Measurements from ENCODE around the gene SSTR3. TPM values are rescaled to one million over a fixed set of nuclear protein-coding genes. Genes with fewer than 3 reads are reported as not detected.

Gene SSTR3
- total RNA-seq, 1 experiment from 2014 or later = 0.08 TPM

DNA sequence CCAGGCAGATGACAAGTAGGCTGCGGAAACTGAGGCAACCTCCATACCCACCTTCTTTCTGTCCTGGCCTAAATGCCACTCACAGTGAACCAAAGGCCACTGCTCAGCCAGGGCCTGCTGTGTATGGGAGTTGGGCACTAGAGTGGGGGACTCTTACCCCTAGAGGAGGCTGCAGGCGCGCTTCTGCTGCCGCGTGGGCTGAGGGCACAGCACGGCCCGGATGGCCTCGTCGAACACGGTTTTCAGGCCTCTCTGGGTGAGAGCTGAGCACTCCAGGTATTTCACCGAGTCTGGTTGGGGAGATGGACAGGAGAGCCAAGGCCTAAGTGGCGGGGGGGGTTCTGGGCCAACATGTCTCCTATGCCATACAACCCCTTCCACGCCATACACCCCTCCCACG, 14.2 kb upstream of the SSTR3 start:
- in situ Hi-C loops (cut with HindIII; ENCODE audit: low pct_unique_long_range_greater_than_20kb, low sequenced_read_pairs) = no loop called here
- intact Hi-C loops (cut with micrococcal nuclease; ENCODE audit: unreplicated experiment) = no loop called here
- Histone ChIP-seq H3K9me3 (ENCODE audit: control insufficient read depth, insufficient read depth, low read depth, low read length) (no peaks in the 10 kb centered on the region), H3K4me3 (ENCODE audit: low read depth in 2 of 2, low read length in 2 of 2) (no peak overlapping the region), H3K27ac (ENCODE audit: low read length) (no peak overlapping the region), H3K36me3 (ENCODE audit: control insufficient read depth, insufficient read depth, low read length) (no peaks in the 10 kb centered on the region), H3K27me3 (ENCODE audit: control insufficient read depth, insufficient read depth, low read length) (no peaks in the 10 kb centered on the region), H3K4me1 (ENCODE audit: control insufficient read depth, insufficient read depth, low read length) (peaks cover 21% of the 10 kb centered on the region)
- ChIA-PET POLR2A (no interaction called here), CTCF (no interaction called here)
- TF ChIP-seq POLR2AphosphoS5 (IDR thresholded peaks at IDR 0.05; ENCODE audit: low read depth, low read length) (no peak), CTCF (IDR thresholded peaks at IDR 0.05) (no peak), SIN3A (IDR thresholded peaks at IDR 0.05; ENCODE audit: borderline replicate concordance, insufficient read depth, low read depth, low read length) (no peak), TCF7L2 (IDR thresholded peaks at IDR 0.05; ENCODE audit: low read depth, low read length) (no peak)
- TF ChIP-seq, protein P1, sequence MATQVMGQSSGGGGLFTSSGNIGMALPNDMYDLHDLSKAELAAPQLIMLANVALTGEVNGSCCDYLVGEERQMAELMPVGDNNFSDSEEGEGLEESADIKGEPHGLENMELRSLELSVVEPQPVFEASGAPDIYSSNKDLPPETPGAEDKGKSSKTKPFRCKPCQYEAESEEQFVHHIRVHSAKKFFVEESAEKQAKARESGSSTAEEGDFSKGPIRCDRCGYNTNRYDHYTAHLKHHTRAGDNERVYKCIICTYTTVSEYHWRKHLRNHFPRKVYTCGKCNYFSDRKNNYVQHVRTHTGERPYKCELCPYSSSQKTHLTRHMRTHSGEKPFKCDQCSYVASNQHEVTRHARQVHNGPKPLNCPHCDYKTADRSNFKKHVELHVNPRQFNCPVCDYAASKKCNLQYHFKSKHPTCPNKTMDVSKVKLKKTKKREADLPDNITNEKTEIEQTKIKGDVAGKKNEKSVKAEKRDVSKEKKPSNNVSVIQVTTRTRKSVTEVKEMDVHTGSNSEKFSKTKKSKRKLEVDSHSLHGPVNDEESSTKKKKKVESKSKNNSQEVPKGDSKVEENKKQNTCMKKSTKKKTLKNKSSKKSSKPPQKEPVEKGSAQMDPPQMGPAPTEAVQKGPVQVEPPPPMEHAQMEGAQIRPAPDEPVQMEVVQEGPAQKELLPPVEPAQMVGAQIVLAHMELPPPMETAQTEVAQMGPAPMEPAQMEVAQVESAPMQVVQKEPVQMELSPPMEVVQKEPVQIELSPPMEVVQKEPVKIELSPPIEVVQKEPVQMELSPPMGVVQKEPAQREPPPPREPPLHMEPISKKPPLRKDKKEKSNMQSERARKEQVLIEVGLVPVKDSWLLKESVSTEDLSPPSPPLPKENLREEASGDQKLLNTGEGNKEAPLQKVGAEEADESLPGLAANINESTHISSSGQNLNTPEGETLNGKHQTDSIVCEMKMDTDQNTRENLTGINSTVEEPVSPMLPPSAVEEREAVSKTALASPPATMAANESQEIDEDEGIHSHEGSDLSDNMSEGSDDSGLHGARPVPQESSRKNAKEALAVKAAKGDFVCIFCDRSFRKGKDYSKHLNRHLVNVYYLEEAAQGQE (IDR thresholded peaks at IDR 0.05; ENCODE audit: insufficient read depth in 1 of 2, low read depth in 2 of 2, low read length in 1 of 2) = no peak
- ATAC-seq = no peak
- BruUV-seq (replicated peaks) = no TSS peak
- DNase-seq (ENCODE audit: low read depth, low spot score) = no peak

DNA sequence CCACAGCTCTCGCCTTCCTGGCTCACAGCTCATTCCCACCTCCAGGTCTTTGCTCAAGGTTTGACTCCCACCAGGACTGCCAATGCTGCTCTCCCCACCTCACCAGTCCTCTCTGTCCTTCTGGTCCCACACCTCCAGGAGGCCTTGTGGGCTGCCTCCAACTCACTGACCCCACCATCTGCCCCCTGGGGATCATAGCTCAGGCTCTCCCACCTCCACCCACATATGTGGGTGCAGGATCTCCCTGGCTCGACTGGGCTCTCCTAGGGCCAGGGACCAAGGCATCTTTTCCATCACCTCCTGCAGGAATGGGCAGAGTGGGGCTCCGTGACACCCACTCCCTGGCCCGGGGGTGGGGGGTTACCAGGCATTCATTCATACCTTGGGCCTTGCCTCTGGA, 13.8 kb upstream of the SSTR3 start:
- no peak overlapping the region for H3K27ac ChIP-seq (ENCODE audit: low read length)
- TF ChIP-seq CTCF (IDR thresholded peaks at IDR 0.05) = no peak
- TF ChIP-seq, protein P1 (IDR thresholded peaks at IDR 0.05; ENCODE audit: insufficient read depth in 1 of 2, low read depth in 2 of 2, low read length in 1 of 2) = no peak
- no peak for TF ChIP-seq SIN3A (IDR thresholded peaks at IDR 0.05; ENCODE audit: borderline replicate concordance, insufficient read depth, low read depth, low read length)
- no peak for TF ChIP-seq TCF7L2 (IDR thresholded peaks at IDR 0.05; ENCODE audit: low read depth, low read length)
- TF ChIP-seq POLR2AphosphoS5 (IDR thresholded peaks at IDR 0.05; ENCODE audit: low read depth, low read length) = no peak
- in situ Hi-C loops (cut with HindIII; ENCODE audit: low pct_unique_long_range_greater_than_20kb, low sequenced_read_pairs) (no loop called here), intact Hi-C loops (cut with micrococcal nuclease; ENCODE audit: unreplicated experiment) (no loop called here)
- POLR2A ChIA-PET = no interaction called here
- BruUV-seq (replicated peaks) = no TSS peak
- no peaks in the 10 kb centered on the region for H3K27me3 ChIP-seq (ENCODE audit: control insufficient read depth, insufficient read depth, low read length)
- CTCF ChIA-PET = interaction anchor here (0.6 kb wide), 1 partner anchor 23 kb away, joined by 4 read pairs; no protein-coding TSS in a partner anchor
- ATAC-seq (no peak), DNase-seq (ENCODE audit: low read depth, low spot score) (no peak)
- H3K36me3 ChIP-seq (ENCODE audit: control insufficient read depth, insufficient read depth, low read length) = no peaks in the 10 kb centered on the region
- peaks cover 21% of the 10 kb centered on the region for H3K4me1 ChIP-seq (ENCODE audit: control insufficient read depth, insufficient read depth, low read length)
- H3K9me3 ChIP-seq (ENCODE audit: control insufficient read depth, insufficient read depth, low read depth, low read length) = no peaks in the 10 kb centered on the region
- H3K4me3 ChIP-seq (ENCODE audit: low read depth in 2 of 2, low read length in 2 of 2) = no peak overlapping the region

Measured in Panc1 (cell line).